Endothelial cell (in vitro differentiated cells): ENCODE results near the gene KLHL22. TPM values are rescaled to one million over a fixed set of nuclear protein-coding genes. Genes with fewer than 3 reads are reported as not detected.

ENCODE experiments used
- DNase-seq: peaks from one replicate; pipeline ENCODE4 v3.0.0; 2021; ENCODE audit warnings: low spot score
- H3K27ac Mint-ChIP-seq: one replicate; pipeline ENCODE4 v1.8.0; 2021; ENCODE audit warnings: mixed read lengths, inconsistent platforms; ENCODE audit not compliant: unreplicated experiment
- H3K27me3 Mint-ChIP-seq: one replicate; pipeline ENCODE4 v1.8.0; 2021; ENCODE audit warnings: mild to moderate bottlenecking, moderate library complexity, mixed read lengths, inconsistent platforms; ENCODE audit not compliant: unreplicated experiment
- H3K36me3 Mint-ChIP-seq: one replicate; pipeline ENCODE4 v1.8.0; 2021; ENCODE audit warnings: mild to moderate bottlenecking, low read depth, mixed read lengths, inconsistent platforms; ENCODE audit not compliant: unreplicated experiment
- H3K4me1 Mint-ChIP-seq: one replicate; pipeline ENCODE4 v1.8.0; 2021; ENCODE audit warnings: mild to moderate bottlenecking, mixed read lengths, inconsistent platforms; ENCODE audit not compliant: unreplicated experiment
- H3K4me3 Mint-ChIP-seq: one replicate; pipeline ENCODE4 v1.8.0; 2021; ENCODE audit warnings: mild to moderate bottlenecking, mixed read lengths, inconsistent platforms; ENCODE audit not compliant: unreplicated experiment
- H3K9me3 Mint-ChIP-seq: one replicate; pipeline ENCODE4 v1.8.0; 2021; ENCODE audit warnings: mixed read lengths, inconsistent platforms; ENCODE audit not compliant: unreplicated experiment
- total RNA-seq: library from RNA; stranded (reverse); fragmentation: NEBNext Ultra II Directional; extraction: Animal tissue kit (Norgen Biotek cat#: 25700); gene quantifications from one replicate; pipeline ENCODE4 v1.2.1, GENCODE V29; 2021; ENCODE audit not compliant: unreplicated experiment
- TF ChIP-seq, protein P1 (sequence below): fragments of 200-600 bp; sonication (generic); IDR thresholded peaks from one replicate; pipeline ENCODE4 v1.5.0; 2021; ENCODE audit warnings: antibody characterized with exemption; ENCODE audit not compliant: unreplicated experiment

Gene KLHL22
- total RNA-seq, 1 donor from 2014 or later, result 19.4 TPM

DNA sequence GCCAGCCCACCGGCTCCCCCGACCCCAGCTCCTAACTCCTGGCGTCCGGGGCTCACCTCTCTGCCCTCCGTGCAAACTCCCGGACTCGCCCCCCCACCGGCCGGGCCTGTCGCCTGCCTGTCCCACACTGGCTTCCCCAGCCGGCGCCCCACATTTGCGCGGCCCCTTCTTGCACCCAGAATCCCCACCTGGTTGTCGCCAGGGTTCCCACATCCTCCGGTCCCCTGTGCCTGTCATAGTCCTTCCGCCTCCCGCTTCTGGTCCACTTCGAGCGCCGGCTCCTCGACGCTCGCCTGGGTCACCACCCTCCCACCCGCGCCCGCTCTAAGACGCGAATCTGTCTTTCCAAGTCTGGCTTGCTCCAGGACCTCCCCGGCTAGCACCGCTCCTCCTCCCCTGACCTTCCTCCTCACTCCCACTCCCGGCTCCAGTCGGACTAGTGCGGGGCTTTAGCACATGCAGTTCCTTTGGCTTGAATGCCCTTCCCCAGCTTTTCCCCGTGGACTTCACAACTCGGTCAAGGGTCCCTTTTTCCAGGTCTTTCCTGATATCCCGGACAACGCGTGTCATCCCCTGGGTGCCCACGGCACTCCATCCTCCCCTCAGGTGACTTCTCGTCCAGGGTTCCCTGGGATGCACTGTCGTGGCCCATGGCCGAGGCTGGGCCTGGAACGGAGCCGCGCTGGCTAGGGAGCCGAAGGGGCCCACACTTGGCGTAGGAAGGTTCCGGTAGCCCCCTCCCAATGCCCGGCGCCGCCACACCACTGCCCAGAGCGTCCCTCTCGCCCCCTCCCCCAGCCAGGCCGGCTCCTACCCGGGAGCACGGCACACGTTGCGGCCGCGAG, 58.6 kb downstream of the KLHL22 start:
- peaks cover 7% of the 10 kb centered on the region for H3K36me3 Mint-ChIP-seq
- peak overlapping the region; percentile 91 for H3K4me3 Mint-ChIP-seq
- peak; percentile 48 for DNase-seq
- H3K27ac Mint-ChIP-seq, result peak overlapping the region; percentile 83
- no peaks in the 10 kb centered on the region for H3K9me3 Mint-ChIP-seq
- TF ChIP-seq, protein P1, sequence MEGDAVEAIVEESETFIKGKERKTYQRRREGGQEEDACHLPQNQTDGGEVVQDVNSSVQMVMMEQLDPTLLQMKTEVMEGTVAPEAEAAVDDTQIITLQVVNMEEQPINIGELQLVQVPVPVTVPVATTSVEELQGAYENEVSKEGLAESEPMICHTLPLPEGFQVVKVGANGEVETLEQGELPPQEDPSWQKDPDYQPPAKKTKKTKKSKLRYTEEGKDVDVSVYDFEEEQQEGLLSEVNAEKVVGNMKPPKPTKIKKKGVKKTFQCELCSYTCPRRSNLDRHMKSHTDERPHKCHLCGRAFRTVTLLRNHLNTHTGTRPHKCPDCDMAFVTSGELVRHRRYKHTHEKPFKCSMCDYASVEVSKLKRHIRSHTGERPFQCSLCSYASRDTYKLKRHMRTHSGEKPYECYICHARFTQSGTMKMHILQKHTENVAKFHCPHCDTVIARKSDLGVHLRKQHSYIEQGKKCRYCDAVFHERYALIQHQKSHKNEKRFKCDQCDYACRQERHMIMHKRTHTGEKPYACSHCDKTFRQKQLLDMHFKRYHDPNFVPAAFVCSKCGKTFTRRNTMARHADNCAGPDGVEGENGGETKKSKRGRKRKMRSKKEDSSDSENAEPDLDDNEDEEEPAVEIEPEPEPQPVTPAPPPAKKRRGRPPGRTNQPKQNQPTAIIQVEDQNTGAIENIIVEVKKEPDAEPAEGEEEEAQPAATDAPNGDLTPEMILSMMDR, result no peak
- H3K4me1 Mint-ChIP-seq, result peaks cover 11% of the 10 kb centered on the region
- H3K27me3 Mint-ChIP-seq, result peaks cover 42% of the 10 kb centered on the region

DNA sequence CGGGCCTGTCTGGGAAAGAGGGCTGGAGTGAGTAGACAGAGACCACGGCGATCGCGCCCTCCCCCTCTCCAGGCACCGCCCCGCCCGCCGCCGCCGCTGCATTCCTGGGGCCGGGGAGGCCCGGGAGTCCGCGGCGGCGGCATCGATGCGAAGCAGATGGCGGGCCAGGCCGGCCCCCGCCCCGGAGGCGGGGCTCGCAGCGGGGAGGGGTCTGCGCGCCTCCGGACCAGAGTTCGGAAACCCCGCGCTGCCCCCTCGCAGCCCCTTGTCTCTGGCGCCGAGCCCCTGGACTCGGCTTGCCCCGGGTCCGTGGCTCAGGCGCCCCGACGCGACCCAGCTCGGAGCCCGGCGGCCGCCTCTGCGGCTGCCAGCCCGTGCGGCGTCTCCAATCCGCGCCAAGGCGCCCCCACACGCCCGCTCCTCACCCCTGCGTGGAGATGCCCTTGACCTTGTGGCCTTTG, 59.3 kb downstream of the KLHL22 start:
- Mint-ChIP-seq H3K4me3 (no peak overlapping the region), H3K4me1 (peaks cover 11% of the 10 kb centered on the region), H3K27me3 (peaks cover 44% of the 10 kb centered on the region), H3K36me3 (peaks cover 7% of the 10 kb centered on the region), H3K27ac (no peak overlapping the region), H3K9me3 (no peaks in the 10 kb centered on the region)
- no peak for DNase-seq
- TF ChIP-seq, protein P1, result no peak

DNA sequence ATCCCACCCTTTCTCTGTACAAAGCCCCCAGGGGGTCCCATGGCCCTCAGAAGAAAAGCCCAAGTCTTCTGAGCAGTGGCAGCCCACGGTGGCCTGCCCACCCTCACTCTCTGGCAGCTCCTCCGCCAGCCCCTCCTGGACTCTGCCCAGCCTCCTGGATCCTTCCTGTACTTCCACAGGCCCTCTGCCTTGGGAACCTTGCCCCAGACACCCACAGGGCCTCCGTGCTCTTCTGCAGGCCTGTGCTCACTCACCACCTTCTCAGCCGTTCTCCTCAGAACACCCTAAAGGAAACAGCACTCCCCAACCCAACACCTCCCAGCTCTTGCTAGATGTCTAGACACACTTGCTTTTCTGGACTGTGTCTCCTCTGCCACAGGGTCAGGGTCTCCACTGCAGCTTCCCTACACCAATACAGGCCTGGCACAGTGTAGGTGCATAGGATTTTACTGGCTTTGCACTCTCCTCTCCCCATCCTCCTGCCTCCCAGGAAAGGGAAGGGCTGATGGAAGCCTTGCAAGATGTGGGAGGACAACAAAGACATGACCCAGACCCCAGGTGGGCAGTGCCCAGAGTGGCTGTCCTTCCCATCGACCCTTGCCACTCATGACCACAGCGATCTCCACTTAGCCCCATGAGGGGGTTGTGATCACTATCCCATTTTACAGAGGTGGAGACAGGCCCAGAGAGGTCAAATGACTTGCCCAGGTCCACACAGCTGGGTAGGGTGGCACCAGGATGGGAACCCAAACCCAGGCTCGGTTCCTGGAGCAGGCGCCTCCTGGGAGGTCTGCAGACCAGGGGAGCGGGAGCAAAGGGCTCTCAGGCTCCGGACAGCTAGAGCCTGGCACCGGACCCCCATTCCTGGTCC, 59.9 kb downstream of the KLHL22 start:
- no peak for DNase-seq
- Mint-ChIP-seq H3K4me3 (peak overlapping the region; percentile 69), H3K9me3 (no peaks in the 10 kb centered on the region), H3K4me1 (peaks cover 11% of the 10 kb centered on the region), H3K27me3 (peaks cover 44% of the 10 kb centered on the region), H3K36me3 (peaks cover 7% of the 10 kb centered on the region), H3K27ac (no peak overlapping the region)
- TF ChIP-seq, protein P1, result no peak

DNA sequence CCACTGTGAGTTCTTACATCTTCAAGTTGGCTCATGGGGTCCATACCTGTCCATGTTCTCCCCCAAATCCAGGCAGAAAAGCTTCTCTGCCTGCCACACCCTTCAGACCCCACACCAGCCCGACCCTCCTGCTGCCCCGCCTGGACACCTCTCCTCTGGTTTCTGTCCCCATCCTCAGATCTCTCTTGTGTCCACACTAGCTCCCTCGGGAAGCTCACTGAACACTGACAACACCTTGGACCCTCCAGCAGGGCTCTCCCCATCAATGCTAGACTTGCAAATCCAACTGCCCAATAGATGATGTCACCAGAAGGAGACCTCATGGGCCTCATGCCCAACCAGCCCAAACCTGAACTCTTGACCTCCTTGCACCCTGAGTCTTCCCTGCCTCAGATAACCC, 60.8 kb downstream of the KLHL22 start:
- TF ChIP-seq, protein P1, result no peak
- H3K27ac Mint-ChIP-seq, result peak overlapping the region; percentile 32
- peaks cover 49% of the 10 kb centered on the region for H3K27me3 Mint-ChIP-seq
- peak overlapping the region; percentile 22 for H3K4me3 Mint-ChIP-seq
- H3K4me1 Mint-ChIP-seq, result peaks cover 11% of the 10 kb centered on the region
- no peaks in the 10 kb centered on the region for H3K9me3 Mint-ChIP-seq
- no peak for DNase-seq
- peaks cover 7% of the 10 kb centered on the region for H3K36me3 Mint-ChIP-seq
